K562 (cell line): ENCODE results near the gene HCCS. TPM values are rescaled to one million over a fixed set of nuclear protein-coding genes. Genes with fewer than 3 reads are reported as not detected.
A peak's percentile ranks its signal among the peaks of the same experiment; 100 is the strongest.

Source experiments
- ATAC-seq: fragments of 200-7000 bp; cut with Tn5 transposase; 3 replicates; pipeline ENCODE4 v1.9.1; 2020; ENCODE audit warnings: moderate library complexity
- BruUV-seq: library from RNA; stranded (reverse); fragments of 400-500 nt; replicated peaks from 2 replicates; lab custom pipeline; 2021; lab: Mats Ljungman, UMichigan
- CTCF ChIA-PET: fragments of 300-600 bp; formaldehyde crosslinking; extraction: SDS; loops from one replicate; lab custom pipeline; 2021; ENCODE audit warnings: low intra/inter-chr PET ratio; lab: Yijun Ruan, JAX
- POLR2A ChIA-PET: fragments of 300-600, 350-650 bp; sonication (Branson Sonifier 250); formaldehyde crosslinking; extraction: SDS; loops from one replicate; lab custom pipeline; 2021; ENCODE audit warnings: antibody characterized with exemption, inconsistent platforms; lab: Yijun Ruan, JAX
- DNase-seq, 4 experiments: peaks; one replicate each; pipeline versions ENCODE4 v3.0.0 to v3.0.0-alpha.2; 2011 to 2018; ENCODE audit warnings: low spot score in 3 of 4, mixed read lengths in 3 of 4; ENCODE audit errors: extremely low read depth in 1 of 4
- FAIRE-seq: peaks from 2 replicates; lab custom pipeline; 2011; peaks lifted over from hg19 to GRCh38; lab: Jason Lieb, UNC
- H2AFZ ChIP-seq: 2 replicates; pipeline ENCODE4 v1.6.0; 2011; ENCODE audit warnings: low read depth, low read length, control low read depth, inconsistent platforms
- H3K27ac ChIP-seq: fragments of 200-600 bp; 3 replicates; pipeline ENCODE4 v1.8.0; 2011; ENCODE audit warnings: low read depth, mild to moderate bottlenecking, control low read depth, inconsistent platforms, low read length, moderate library complexity, mixed read lengths; ENCODE audit errors: extremely low read depth
- H3K27me3 ChIP-seq, 2 experiments: fragments of 300-600 bp in 1 of 2; 2 replicates in 1 of 2; 3 replicates in 1 of 2; pipeline versions ENCODE4 v1.6.0 to v1.8.0; 2011; ENCODE audit warnings: inconsistent platforms in 2 of 2, low read length in 2 of 2, mild to moderate bottlenecking in 1 of 2, mixed read lengths in 1 of 2, moderate library complexity in 1 of 2; ENCODE audit not compliant: control insufficient read depth in 2 of 2, insufficient read depth in 2 of 2
- H3K36me3 ChIP-seq: fragments of 300-600 bp; 3 replicates; pipeline ENCODE4 v1.8.0; 2011; ENCODE audit warnings: mild to moderate bottlenecking, low read length, inconsistent platforms; ENCODE audit not compliant: control insufficient read depth, insufficient read depth
- H3K4me1 ChIP-seq, 2 experiments: fragments of 200-600 bp in 1 of 2; replicated peaks in 1 of 2; 2 replicates in 1 of 2; 3 replicates in 1 of 2; pipeline versions ENCODE4 v1.5.1 to v1.8.0; 2011; ENCODE audit warnings: inconsistent platforms in 2 of 2, low read length in 2 of 2, mild to moderate bottlenecking in 1 of 2, mixed read lengths in 1 of 2, moderate library complexity in 1 of 2; ENCODE audit not compliant: control insufficient read depth in 2 of 2, insufficient read depth in 2 of 2
- H3K4me2 ChIP-seq: 2 replicates; pipeline ENCODE4 v1.6.1; 2011; ENCODE audit warnings: low read length, control low read depth, inconsistent platforms, mixed read lengths; ENCODE audit not compliant: insufficient read depth
- H3K4me3 ChIP-seq: fragments of 200-600 bp; sonication (generic), shearing (Covaris generic); 2 replicates; pipeline ENCODE4 v1.5.1; 2016; ENCODE audit warnings: control low read depth, inconsistent platforms
- H3K79me2 ChIP-seq: fragments of 200-600 bp; 3 replicates; pipeline ENCODE4 v1.8.0; 2011; ENCODE audit warnings: low read length, inconsistent platforms; ENCODE audit not compliant: control insufficient read depth, insufficient read depth
- H3K9ac ChIP-seq, 2 experiments: 2 replicates each; pipeline versions ENCODE4 v1.6.0 to v1.6.1; 2011; ENCODE audit warnings: low read depth in 2 of 2, low read length in 2 of 2, control low read depth in 1 of 2, inconsistent platforms in 1 of 2, mild to moderate bottlenecking in 1 of 2, mixed read lengths in 1 of 2; ENCODE audit not compliant: insufficient read depth in 1 of 2
- H3K9me1 ChIP-seq: one replicate; pipeline ENCODE4 v1.6.0; 2011; ENCODE audit warnings: inconsistent platforms, mild to moderate bottlenecking, low read length, moderate library complexity; ENCODE audit not compliant: control insufficient read depth, insufficient read depth
- H3K9me3 ChIP-seq: replicated peaks from 2 replicates; pipeline ENCODE4 v1.5.1; 2011; ENCODE audit warnings: low read depth, low read length, inconsistent platforms; ENCODE audit not compliant: control insufficient read depth, insufficient read depth
- H4K20me1 ChIP-seq: replicated peaks from 2 replicates; pipeline ENCODE4 v1.6.1; 2011; ENCODE audit warnings: low read length, inconsistent platforms, mixed read lengths; ENCODE audit not compliant: control insufficient read depth, insufficient read depth
- FOXO4 ChIP-seq: fragments of 450-650 bp; formaldehyde crosslinking; IDR thresholded peaks from 2 replicates; pipeline ENCODE4 v1.4.0; 2020; ENCODE audit warnings: mild to moderate bottlenecking, moderate library complexity
- GMEB1 ChIP-seq: fragments of 250-450 bp; sonication (Bioruptor Pico); IDR thresholded peaks from 2 replicates; pipeline ENCODE4 v1.4.0; 2020; ENCODE audit warnings: mild to moderate bottlenecking
- HNRNPK ChIP-seq: fragments of 200-400 bp; formaldehyde crosslinking; IDR thresholded peaks from one replicate; pipeline ENCODE4 v1.6.1; 2018; ENCODE audit warnings: mild to moderate bottlenecking, low read depth, low read length; ENCODE audit not compliant: poor library complexity, severe bottlenecking
- NBN ChIP-seq: fragments of 450-650 bp; IDR thresholded peaks from 2 replicates; pipeline ENCODE4 v1.6.1; 2016; ENCODE audit warnings: low read depth, mild to moderate bottlenecking
- RBFOX2 ChIP-seq: fragments of 200-400 bp; formaldehyde crosslinking; IDR thresholded peaks from 2 replicates; pipeline ENCODE4 v1.6.1; 2017; ENCODE audit warnings: low read depth, mild to moderate bottlenecking, low read length, moderate library complexity
- SIX5 ChIP-seq, 2 experiments: IDR thresholded peaks; 2 replicates each; pipeline ENCODE4 v1.6.1; 2011; ENCODE audit warnings: low read length in 2 of 2, borderline replicate concordance in 1 of 2, low read depth in 1 of 2, mild to moderate bottlenecking in 1 of 2, moderate library complexity in 1 of 2; ENCODE audit not compliant: insufficient read depth in 1 of 2
- TCF3 ChIP-seq: sonication (generic); formaldehyde crosslinking; IDR thresholded peaks from 2 replicates; pipeline ENCODE4 v1.4.0; 2020; ENCODE audit warnings: mild to moderate bottlenecking, missing genetic modification reagents
- TEAD4 ChIP-seq, 2 experiments: sonication (generic) in 1 of 2; formaldehyde crosslinking in 1 of 2; IDR thresholded peaks; 2 replicates each; pipeline versions ENCODE4 v1.6.1 to v1.8.0; 2012 to 2022; ENCODE audit warnings: borderline replicate concordance in 1 of 2, inconsistent platforms in 1 of 2, low read length in 1 of 2, mild to moderate bottlenecking in 1 of 2, missing genetic modification reagents in 1 of 2
- USF1 ChIP-seq: sonication (generic); formaldehyde crosslinking; IDR thresholded peaks from 2 replicates; pipeline ENCODE4 v1.9.0; 2022; ENCODE audit warnings: mild to moderate bottlenecking, missing genetic modification reagents
- WGBS: fragments of 100-300 bp; shearing (Covaris generic); methylation state at CpG from one replicate; pipeline ENCODE4 v1.1.6; 2016; ENCODE audit warnings: low coverage, mixed read lengths; ENCODE audit not compliant: insufficient coverage; ENCODE audit errors: missing lambda C conversion rate; 5-methylcytosine and 5-hydroxymethylcytosine counted together
- in situ Hi-C: fragments of 300-500 bp; cut with MboI; formaldehyde crosslinking; loops from 4 replicates; pipeline ENCODE4 v1.15.0; 2018; ENCODE audit warnings: inconsistent platforms, mixed read lengths
- intact Hi-C: fragments of 100-400 bp; cut with micrococcal nuclease; formaldehyde crosslinking; loops from 2 replicates; pipeline ENCODE4 v1.14.2; 2022
- polyA plus RNA-seq, 8 experiments: library from polyadenylated mRNA; depleted of rRNA in 4 of 8; stranded (reverse) in 5 of 8; unstranded in 3 of 8; fragments of >200 nt; fragmentation: Nextera tagmentation in 2 of 8; fragmentation: Illumina TruSeq in 1 of 8; extraction: Ambion mirVana in 2 of 8; extraction: Trizol in 1 of 8; gene quantifications; 2 replicates each; pipeline versions ENCODE4 v1.2.1 to v1.2.3, GENCODE V29; 2011 to 2014; ENCODE audit warnings: inconsistent platforms in 1 of 8, missing spikeins in 1 of 8
- total RNA-seq, 7 experiments: library from RNA; depleted of rRNA in 6 of 7; stranded (reverse); fragments of >200 nt in 6 of 7; fragmentation: Illumina TruSeq in 2 of 7; extraction: Trizol in 2 of 7; gene quantifications; 2 replicates each; pipeline versions ENCODE4 v1.2.1 to v1.2.3, GENCODE V29; 2011 to 2021; ENCODE audit warnings: low replicate concordance in 1 of 7
- TF ChIP-seq, protein P1 (sequence below), 2 experiments: IDR thresholded peaks; 2 replicates each; pipeline ENCODE4 v1.6.1; 2011; ENCODE audit warnings: borderline replicate concordance in 1 of 2, control low read depth in 1 of 2, low read depth in 1 of 2, low read length in 1 of 2, mild to moderate bottlenecking in 1 of 2, mixed read lengths in 1 of 2, moderate library complexity in 1 of 2; ENCODE audit not compliant: insufficient read depth in 1 of 2, insufficient read length in 1 of 2, poor library complexity in 1 of 2, severe bottlenecking in 1 of 2; ENCODE audit errors: extremely low read depth in 1 of 2
- TF ChIP-seq, protein P2 (sequence below), 3 experiments: fragments of 200-800 bp in 1 of 3; sonication (Bioruptor generic) in 1 of 3; sonication (generic) in 1 of 3; formaldehyde crosslinking in 1 of 3; IDR thresholded peaks; 2 replicates each; pipeline versions ENCODE4 v1.6.1 to v1.8.0; 2016 to 2022; ENCODE audit warnings: mild to moderate bottlenecking in 2 of 3, missing compliant biosample characterization in 2 of 3, missing genetic modification characterization in 2 of 3, missing genetic modification reagents in 1 of 3

The HCCS gene
- total and polyA plus RNA-seq, 9 of the 15 experiments (the other 6 are each of a cell fraction or from before 2014, with no cell fraction given) = 22.9 to 81.5 (median 66.9) TPM

DNA sequence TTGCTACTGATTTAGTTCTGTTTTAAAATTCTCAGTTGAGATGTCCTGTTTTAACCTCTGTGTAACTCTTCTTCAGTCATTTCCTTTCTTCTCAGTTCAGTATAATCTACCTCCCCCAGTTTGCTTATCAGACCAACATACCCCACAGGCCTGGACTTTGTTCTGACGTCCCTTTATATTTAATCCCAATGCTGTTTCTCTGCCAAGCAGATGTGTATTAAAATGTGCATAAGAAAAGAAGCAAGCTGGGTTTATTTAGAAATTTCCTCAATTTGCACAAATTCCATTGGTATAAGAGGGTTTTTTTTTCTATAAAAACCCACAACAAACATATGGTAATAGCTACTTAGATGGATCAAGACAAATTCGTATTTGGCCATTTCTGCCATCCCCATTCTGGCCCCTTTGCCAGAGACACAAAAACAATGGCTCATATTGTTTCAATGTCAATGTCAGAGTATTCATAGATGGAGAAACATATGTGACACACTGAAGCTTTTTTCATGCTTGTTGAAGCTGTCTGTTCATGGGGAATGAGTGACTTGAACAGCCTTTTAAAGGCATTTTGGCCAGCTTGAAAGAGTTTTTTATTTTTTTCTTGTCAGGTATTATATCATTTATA, 24.5 kb downstream of the HCCS start:
- no peak overlapping the region for H3K4me3 ChIP-seq
- no peaks in the 10 kb centered on the region for H3K9me3 ChIP-seq
- H3K79me2 ChIP-seq = no peaks in the 10 kb centered on the region
- FAIRE-seq (peak; percentile 49), DNase-seq (peak in 2 of 4 experiments; percentile 44 to 51), ATAC-seq (peak; percentile 82)
- H3K4me2 ChIP-seq = peak overlapping the region; percentile 7; the same call in 1 of the 2 replicates
- CTCF ChIA-PET = interaction anchor here (0.6 kb wide), 1 partner anchor 12 kb away, joined by 4 read pairs; no protein-coding TSS in a partner anchor
- peaks cover 13% of the 10 kb centered on the region; the same call in 2 of the 3 replicates for H3K36me3 ChIP-seq
- no peak overlapping the region for H3K9ac ChIP-seq
- BruUV-seq = TSS peak; percentile 85
- H2AFZ ChIP-seq = no peak overlapping the region
- intact Hi-C loops = loop anchor here (5.0 to 10.0 kb wide), 2 partner anchors 261 to 637 kb away; no protein-coding TSS in a partner anchor
- WGBS = 19% methylated on average over 2 of the region's 2 CpGs
- H3K4me1 ChIP-seq = peaks cover 0 to 14% of the 10 kb centered on the region in 2 experiments; a peak in 2 of 5 replicates
- H3K27me3 ChIP-seq = no peaks in the 10 kb centered on the region
- POLR2A ChIA-PET = interaction anchor here (0.6 kb wide), 1 partner anchor 300 kb away, joined by 3 read pairs; no protein-coding TSS in a partner anchor
- no peaks in the 10 kb centered on the region for H3K9me1 ChIP-seq
- no peaks in the 10 kb centered on the region for H4K20me1 ChIP-seq
- 0 out of 3 replicates have a peak overlapping the region, but pooled peaks have one; percentile 34 for H3K27ac ChIP-seq
- in situ Hi-C loops = no loop called here
- TF ChIP-seq USF1 (CRISPR knock-in tag) = no peak
- TF ChIP-seq, protein P1, sequence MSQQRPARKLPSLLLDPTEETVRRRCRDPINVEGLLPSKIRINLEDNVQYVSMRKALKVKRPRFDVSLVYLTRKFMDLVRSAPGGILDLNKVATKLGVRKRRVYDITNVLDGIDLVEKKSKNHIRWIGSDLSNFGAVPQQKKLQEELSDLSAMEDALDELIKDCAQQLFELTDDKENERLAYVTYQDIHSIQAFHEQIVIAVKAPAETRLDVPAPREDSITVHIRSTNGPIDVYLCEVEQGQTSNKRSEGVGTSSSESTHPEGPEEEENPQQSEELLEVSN (IDR thresholded peaks at IDR 0.05; ENCODE audit: borderline replicate concordance in 1 of 2, extremely low read depth in 1 of 2, insufficient read depth in 1 of 2, insufficient read length in 1 of 2, low read depth in 1 of 2, low read length in 1 of 2, poor library complexity in 1 of 2, severe bottlenecking in 1 of 2) = no peak
- TF ChIP-seq, protein P2, sequence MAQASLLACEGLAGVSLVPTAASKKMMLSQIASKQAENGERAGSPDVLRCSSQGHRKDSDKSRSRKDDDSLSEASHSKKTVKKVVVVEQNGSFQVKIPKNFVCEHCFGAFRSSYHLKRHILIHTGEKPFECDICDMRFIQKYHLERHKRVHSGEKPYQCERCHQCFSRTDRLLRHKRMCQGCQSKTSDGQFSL (CRISPR knock-in tag; IDR thresholded peaks at IDR 0.05) = no peak
- TF ChIP-seq, protein P2 (tag; IDR thresholded peaks at IDR 0.05) = no peak
- TF ChIP-seq FOXO4 (CRISPR knock-in tag) = no peak
- TF ChIP-seq RBFOX2 = 0 out of 2 replicates have a peak, but pooled peaks have one; percentile 1
- TF ChIP-seq TCF3 = peak; percentile 38; the same call in 1 of the 2 replicates
- no peak for TF ChIP-seq HNRNPK
- no peak for TF ChIP-seq NBN
- TF ChIP-seq TEAD4 (IDR thresholded peaks at IDR 0.05; ENCODE audit: low read length) = peak; percentile 20; the same call in 1 of the 2 replicates
- TF ChIP-seq TEAD4 (CRISPR knock-in tag; IDR thresholded peaks at IDR 0.05; ENCODE audit: borderline replicate concordance) = no peak
- TF ChIP-seq GMEB1 (CRISPR knock-in tag) = no peak
- no peak for TF ChIP-seq SIX5 (IDR thresholded peaks at IDR 0.05; ENCODE audit: borderline replicate concordance in 1 of 2, insufficient read depth in 1 of 2, low read depth in 1 of 2, low read length in 2 of 2)
